ENCODE results near the gene ATP5PF. TPM values are rescaled to one million over a fixed set of nuclear protein-coding genes. Genes with fewer than 3 reads are reported as not detected.

Gene ATP5PF
- total and polyA plus RNA-seq, 7 donors, result 232 to 1,130 (median 283) TPM

DNA sequence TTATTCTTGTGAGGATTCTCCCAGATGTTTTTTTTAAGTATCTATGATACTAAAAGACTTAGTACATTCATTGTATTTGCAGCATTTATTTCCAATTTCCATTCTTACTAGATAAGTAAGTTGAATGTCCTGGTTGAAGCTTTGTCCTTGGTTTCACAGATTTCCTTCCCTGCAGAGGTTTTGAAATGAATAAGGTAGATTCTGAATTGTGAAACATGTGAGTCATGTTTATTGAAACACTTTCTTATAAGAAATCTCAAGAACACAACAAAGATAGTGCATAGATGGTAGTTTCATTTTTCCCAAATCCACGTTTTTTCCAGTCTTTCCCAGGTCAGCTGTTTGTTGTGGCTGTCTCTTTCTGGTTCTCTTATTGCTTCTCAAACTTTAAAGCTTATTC, 24.9 kb upstream of the ATP5PF start:
- 64 to 77% methylated on average over 1 of the region's 1 CpG for WGBS, 2 donors
- Histone ChIP-seq H3K4me1 (no peaks in the 10 kb centered on the region), H3K36me3 (peaks cover 0 to 72% (median 10%) of the 10 kb centered on the region in 4 donors), H3K4me3 (no peak overlapping the region), H3K27ac (no peak overlapping the region), H3K27me3 (no peaks in the 10 kb centered on the region), H3K9me3 (no peaks in the 10 kb centered on the region)
- no peak for TF ChIP-seq EP300 (IDR thresholded peaks at IDR 0.05)
- TF ChIP-seq, protein P1, sequence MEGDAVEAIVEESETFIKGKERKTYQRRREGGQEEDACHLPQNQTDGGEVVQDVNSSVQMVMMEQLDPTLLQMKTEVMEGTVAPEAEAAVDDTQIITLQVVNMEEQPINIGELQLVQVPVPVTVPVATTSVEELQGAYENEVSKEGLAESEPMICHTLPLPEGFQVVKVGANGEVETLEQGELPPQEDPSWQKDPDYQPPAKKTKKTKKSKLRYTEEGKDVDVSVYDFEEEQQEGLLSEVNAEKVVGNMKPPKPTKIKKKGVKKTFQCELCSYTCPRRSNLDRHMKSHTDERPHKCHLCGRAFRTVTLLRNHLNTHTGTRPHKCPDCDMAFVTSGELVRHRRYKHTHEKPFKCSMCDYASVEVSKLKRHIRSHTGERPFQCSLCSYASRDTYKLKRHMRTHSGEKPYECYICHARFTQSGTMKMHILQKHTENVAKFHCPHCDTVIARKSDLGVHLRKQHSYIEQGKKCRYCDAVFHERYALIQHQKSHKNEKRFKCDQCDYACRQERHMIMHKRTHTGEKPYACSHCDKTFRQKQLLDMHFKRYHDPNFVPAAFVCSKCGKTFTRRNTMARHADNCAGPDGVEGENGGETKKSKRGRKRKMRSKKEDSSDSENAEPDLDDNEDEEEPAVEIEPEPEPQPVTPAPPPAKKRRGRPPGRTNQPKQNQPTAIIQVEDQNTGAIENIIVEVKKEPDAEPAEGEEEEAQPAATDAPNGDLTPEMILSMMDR (IDR thresholded peaks at IDR 0.05), result no peak
- no peak for TF ChIP-seq POLR2AphosphoS5 (IDR thresholded peaks at IDR 0.05)
- TF ChIP-seq POLR2A (IDR thresholded peaks at IDR 0.05), result no peak
- no peak for DNase-seq
- intact Hi-C loops (cut with DNase I), result no loop called here

DNA sequence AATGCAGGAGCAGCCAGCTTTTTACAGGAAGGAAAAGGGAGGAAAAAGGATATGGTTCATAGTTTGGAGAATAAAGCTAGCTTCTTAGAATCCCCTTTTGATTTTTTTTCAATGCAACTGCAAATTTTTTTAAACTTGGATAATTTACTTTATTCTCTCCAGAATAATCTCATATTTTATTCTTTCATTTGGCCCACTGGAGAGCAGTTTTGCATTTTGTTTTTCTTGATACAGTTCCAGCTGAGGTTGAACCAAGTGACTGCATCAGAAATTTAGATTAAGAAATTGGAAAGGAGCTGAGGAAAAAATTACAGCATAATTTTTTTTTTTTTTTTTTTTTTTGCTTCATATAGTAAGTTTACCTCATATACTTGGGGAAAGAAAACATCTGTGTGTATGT, 22.8 kb upstream of the ATP5PF start:
- no peaks in the 10 kb centered on the region for H3K27me3 ChIP-seq
- no peaks in the 10 kb centered on the region for H3K9me3 ChIP-seq
- TF ChIP-seq POLR2AphosphoS5 (IDR thresholded peaks at IDR 0.05), result no peak
- TF ChIP-seq, protein P1 (IDR thresholded peaks at IDR 0.05), result no peak
- TF ChIP-seq POLR2A (IDR thresholded peaks at IDR 0.05), result no peak
- TF ChIP-seq EP300 (IDR thresholded peaks at IDR 0.05), result no peak
- no peaks in the 10 kb centered on the region for H3K4me1 ChIP-seq
- no peak overlapping the region for H3K27ac ChIP-seq
- intact Hi-C loops (cut with DNase I), result no loop called here
- no peak overlapping the region for H3K4me3 ChIP-seq
- no peak for DNase-seq
- peaks cover 2 to 72% (median 8%) of the 10 kb centered on the region in 4 donors for H3K36me3 ChIP-seq

DNA sequence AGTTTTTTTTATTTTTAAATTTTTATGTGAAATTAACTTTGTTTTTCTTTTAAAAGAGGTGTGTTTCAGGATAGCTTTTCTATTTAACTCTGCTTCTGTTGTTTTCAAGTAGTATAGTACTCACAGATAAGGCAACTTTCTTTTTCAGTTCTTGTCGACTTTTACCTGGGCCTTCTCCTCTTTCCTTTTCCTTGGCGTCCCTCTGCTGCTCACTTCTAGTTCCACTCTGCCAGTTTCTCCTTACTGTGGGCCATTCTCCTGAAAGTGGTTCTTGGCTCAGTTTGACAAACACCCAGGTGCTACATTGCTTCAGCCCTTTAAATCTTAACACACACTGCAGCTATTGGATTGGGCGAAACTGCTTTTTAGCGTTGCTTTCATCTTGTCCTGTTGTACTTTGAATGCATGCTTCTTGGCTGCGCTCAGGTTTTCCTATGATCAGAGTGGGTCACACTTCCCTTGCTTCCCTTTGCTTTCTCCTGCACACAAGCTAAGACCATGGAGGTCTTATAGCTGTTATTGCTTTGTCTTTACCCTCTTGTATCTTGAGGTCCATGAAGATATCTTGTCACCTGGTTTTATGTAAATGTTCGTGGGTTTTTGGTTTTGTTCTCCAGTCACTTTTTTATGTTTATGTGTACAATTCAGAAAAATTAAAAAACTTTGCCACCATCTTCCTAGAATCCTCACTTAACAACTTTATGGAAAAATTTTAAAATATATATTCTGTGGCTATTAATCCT, 21.7 kb upstream of the ATP5PF start:
- intact Hi-C loops (cut with DNase I), result no loop called here
- WGBS, 2 donors, result 81 to 87% methylated on average over 6 of the region's 6 CpGs
- DNase-seq, result no peak

DNA sequence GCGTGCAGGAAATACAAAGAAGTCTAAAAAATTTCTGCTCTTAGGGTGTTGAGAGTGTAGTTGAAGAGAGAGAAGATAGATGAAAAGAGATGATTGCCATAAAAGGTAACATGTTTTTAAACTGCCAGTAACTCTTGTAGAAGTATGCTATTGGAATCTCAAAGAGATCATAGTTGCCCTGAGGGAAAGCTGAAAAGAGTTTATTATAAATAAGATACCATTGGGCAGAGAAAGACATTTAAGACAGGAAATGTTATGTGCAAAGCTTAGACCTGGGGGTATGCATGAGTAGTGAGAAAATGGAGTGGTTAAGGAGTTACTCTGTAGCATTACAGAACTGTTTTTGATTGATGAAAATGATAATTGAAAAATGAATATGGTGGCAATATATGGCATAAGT, 17.7 kb upstream of the ATP5PF start:
- H3K4me1 ChIP-seq, result no peaks in the 10 kb centered on the region
- H3K4me3 ChIP-seq, result no peak overlapping the region
- H3K27ac ChIP-seq, result no peak overlapping the region
- H3K27me3 ChIP-seq, result no peaks in the 10 kb centered on the region
- TF ChIP-seq EP300 (IDR thresholded peaks at IDR 0.05), result no peak
- no peak for TF ChIP-seq POLR2A (IDR thresholded peaks at IDR 0.05)
- no peaks in the 10 kb centered on the region for H3K9me3 ChIP-seq
- intact Hi-C loops (cut with DNase I), result no loop called here
- DNase-seq, result no peak
- WGBS, 2 donors, result 98 to 99% methylated on average over 1 of the region's 1 CpG
- H3K36me3 ChIP-seq, result peaks cover 0 to 55% (median 13%) of the 10 kb centered on the region in 4 donors

More for the DNA sequence above, 21.7 kb upstream of the ATP5PF start:
- peaks cover 5 to 66% (median 9%) of the 10 kb centered on the region in 4 donors for H3K36me3 ChIP-seq
- no peak overlapping the region for H3K4me3 ChIP-seq
- no peaks in the 10 kb centered on the region for H3K4me1 ChIP-seq
- H3K27ac ChIP-seq, result peak overlapping the region in 1 of 4 donors; percentile 7
- TF ChIP-seq POLR2AphosphoS5 (IDR thresholded peaks at IDR 0.05) (no peak), EP300 (IDR thresholded peaks at IDR 0.05) (no peak), POLR2A (IDR thresholded peaks at IDR 0.05) (no peak)
- TF ChIP-seq, protein P1 (IDR thresholded peaks at IDR 0.05), result no peak
- no peaks in the 10 kb centered on the region for H3K9me3 ChIP-seq
- no peaks in the 10 kb centered on the region for H3K27me3 ChIP-seq

DNA sequence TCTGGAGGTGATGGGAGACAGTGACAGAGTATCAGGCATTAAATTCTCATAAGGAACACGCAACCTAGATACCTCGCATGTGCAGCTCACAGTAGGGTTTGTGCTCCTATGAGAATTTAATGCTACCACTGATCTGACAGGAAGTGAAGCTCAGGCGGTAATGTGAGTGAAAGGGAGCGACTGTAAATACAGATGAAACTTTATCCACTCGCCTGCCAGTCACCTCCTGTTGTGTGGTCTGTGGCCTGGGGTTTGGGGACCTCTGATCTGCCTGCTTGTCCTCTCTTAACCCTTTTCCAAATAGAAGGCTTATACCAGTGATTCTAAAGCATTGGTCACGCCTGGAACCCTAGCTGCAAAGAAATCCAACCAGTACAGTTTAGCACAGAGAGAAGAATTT, 15.4 kb upstream of the ATP5PF start:
- no peaks in the 10 kb centered on the region for H3K9me3 ChIP-seq
- H3K27me3 ChIP-seq, result no peaks in the 10 kb centered on the region
- no peak overlapping the region for H3K27ac ChIP-seq
- WGBS, 2 donors, result 65 to 91% methylated on average over 6 of the region's 6 CpGs
- no peak overlapping the region for H3K4me3 ChIP-seq
- peaks cover 0 to 64% (median 13%) of the 10 kb centered on the region in 4 donors for H3K36me3 ChIP-seq
- intact Hi-C loops (cut with DNase I), result no loop called here
- no peak for TF ChIP-seq POLR2AphosphoS5 (IDR thresholded peaks at IDR 0.05)
- no peak for TF ChIP-seq POLR2A (IDR thresholded peaks at IDR 0.05)
- no peak for TF ChIP-seq EP300 (IDR thresholded peaks at IDR 0.05)
- TF ChIP-seq, protein P1 (IDR thresholded peaks at IDR 0.05), result no peak
- H3K4me1 ChIP-seq, result no peaks in the 10 kb centered on the region
- no peak for DNase-seq

All from sigmoid colon (tissue), 7 donors.